ENCODE results near the gene DGCR8.

The DGCR8 gene

GRCh38 chr22:20139391-20140106, 59.5 kb downstream of the DGCR8 start:
- CTCF ChIA-PET = no interaction called here
- TF ChIP-seq FOXM1 (IDR thresholded peaks at IDR 0.05; ENCODE audit: borderline replicate concordance) = no peak
- DNase-seq (ENCODE audit: extremely low spot score) = no peak
- POLR2A ChIA-PET = no interaction called here

- no peak for TF ChIP-seq HDGF (IDR thresholded peaks at IDR 0.05; ENCODE audit: borderline replicate concordance)
- TF ChIP-seq L3MBTL2 (conservative IDR thresholded peaks at IDR 0.05) = no peak
- TF ChIP-seq TARDBP (IDR thresholded peaks at IDR 0.05) = no peak
- POLR2A ChIA-PET = no interaction called here
- no peak for DNase-seq (ENCODE audit: extremely low spot score)
- CTCF ChIA-PET = no interaction called here
Measured at GRCh38 chr22:20140107-20140445, 60.0 kb downstream of the DGCR8 start.

DNA sequence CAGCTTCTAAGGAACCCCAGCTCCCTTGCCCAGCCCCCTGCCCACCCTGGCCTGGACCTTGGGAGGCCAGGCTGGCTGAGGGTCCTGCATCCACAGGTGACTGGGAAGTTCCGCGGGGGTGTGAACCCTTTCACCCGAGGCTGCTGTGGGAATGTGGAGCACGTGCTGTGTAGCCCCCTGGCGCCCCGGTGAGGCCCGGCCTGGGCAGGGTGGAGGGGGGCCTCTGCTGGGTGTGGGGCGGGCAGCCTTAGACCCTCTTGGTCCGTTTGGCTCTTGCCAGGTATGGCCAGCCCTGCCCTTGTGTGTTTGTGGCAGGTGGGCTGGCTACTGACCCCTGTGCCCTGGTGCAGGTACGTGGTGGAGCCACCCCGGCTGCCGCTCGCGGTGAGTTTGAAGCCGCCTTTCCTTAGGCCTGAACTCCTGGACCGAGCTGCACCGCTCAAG, 60.5 kb downstream of the DGCR8 start:
- ChIA-PET CTCF (no interaction called here), POLR2A (no interaction called here)
- no peak for TF ChIP-seq FOXK2 (IDR thresholded peaks at IDR 0.05)
- no peak for TF ChIP-seq HDGF (IDR thresholded peaks at IDR 0.05; ENCODE audit: borderline replicate concordance)
- no peak for TF ChIP-seq ELF4 (IDR thresholded peaks at IDR 0.05)
- TF ChIP-seq ZNF384 (IDR thresholded peaks at IDR 0.05) = no peak
- TF ChIP-seq LEF1 (IDR thresholded peaks at IDR 0.05; ENCODE audit: borderline replicate concordance) = no peak
- DNase-seq (ENCODE audit: extremely low spot score) = no peak

DNA sequence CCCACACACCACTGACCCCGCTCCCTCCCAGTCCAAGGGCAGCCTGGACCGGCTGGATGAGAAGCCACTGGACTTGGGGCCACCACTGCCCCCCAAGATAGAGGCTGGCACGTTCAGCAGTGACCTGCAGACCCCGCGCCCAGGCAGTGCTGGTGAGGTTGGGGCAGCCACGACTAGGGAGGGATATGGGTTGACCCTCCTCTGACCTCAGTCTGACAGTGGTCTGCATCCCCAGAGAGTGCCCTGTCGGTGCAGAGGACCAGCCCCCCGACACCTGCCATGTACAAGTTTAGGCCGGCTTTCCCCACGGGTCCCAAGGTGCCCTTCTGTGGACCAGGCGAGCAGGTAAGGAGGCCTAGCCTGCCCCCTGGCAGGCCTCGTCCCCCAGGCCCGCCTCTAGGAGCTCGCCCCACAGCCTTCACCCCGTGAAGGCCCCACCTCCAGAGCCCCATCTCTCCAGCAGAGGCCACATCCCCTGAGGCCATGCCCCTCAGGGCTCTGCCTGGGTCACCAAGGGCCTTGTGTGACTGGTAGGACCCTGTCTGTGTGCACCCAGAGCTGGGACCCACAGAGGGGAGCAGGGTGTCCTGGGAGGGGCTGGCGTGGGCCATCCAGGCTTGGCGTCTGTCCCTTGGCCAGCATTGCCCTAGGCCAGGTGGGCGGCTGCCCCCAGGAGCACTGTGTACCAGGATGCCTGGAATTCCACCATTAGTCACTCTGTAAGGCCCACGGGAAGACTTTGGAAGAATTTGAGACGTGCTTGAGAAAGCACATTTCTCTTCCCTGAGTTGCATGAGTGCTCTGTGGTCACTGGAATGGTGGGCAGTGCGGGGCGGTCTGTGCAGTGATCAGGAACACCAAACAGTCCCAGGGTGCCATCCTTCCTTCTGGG, 61.4 kb downstream of the DGCR8 start:
- ChIA-PET CTCF (no interaction called here), POLR2A (no interaction called here)
- no peak for TF ChIP-seq NFRKB (IDR thresholded peaks at IDR 0.05)
- no peak for TF ChIP-seq ARNT (IDR thresholded peaks at IDR 0.05)
- no peak for TF ChIP-seq ZNF384 (IDR thresholded peaks at IDR 0.05)
- TF ChIP-seq FOXK2 (IDR thresholded peaks at IDR 0.05) = no peak
- TF ChIP-seq HDGF (IDR thresholded peaks at IDR 0.05; ENCODE audit: borderline replicate concordance) = no peak
- TF ChIP-seq ELF4 (IDR thresholded peaks at IDR 0.05) = no peak
- no peak for TF ChIP-seq TARDBP (IDR thresholded peaks at IDR 0.05)
- DNase-seq (ENCODE audit: extremely low spot score) = no peak

DNA sequence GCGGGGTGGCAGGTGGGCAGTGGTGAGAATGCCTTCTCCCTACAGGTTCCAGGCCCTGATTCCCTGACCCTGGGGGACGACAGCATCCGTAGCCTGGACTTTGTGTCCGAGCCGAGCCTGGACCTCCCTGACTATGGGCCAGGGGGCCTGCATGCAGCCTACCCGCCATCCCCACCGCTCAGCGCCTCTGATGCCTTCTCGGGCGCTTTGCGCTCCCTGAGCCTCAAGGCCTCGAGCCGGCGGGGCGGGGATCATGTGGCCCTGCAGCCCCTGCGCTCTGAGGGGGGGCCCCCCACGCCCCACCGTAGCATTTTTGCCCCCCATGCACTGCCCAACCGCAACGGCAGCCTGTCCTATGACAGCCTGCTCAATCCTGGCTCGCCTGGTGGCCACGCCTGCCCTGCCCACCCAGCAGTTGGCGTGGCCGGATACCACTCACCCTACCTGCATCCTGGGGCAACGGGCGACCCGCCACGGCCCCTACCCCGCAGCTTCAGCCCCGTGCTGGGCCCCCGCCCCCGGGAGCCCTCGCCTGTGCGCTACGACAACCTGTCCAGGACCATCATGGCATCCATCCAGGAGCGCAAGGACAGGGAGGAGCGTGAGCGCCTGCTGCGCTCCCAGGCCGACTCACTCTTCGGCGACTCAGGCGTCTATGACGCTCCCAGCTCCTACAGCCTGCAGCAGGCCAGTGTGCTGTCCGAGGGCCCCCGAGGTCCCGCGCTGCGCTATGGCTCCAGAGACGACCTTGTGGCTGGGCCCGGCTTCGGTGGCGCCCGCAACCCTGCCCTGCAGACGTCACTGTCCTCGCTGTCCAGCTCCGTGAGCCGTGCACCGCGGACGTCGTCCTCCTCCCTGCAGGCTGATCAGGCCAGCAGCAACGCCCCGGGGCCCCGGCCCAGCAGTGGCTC, 62.9 kb downstream of the DGCR8 start:
- DNase-seq (ENCODE audit: extremely low spot score) = no peak
- POLR2A ChIA-PET = no interaction called here
- TF ChIP-seq LEF1 (IDR thresholded peaks at IDR 0.05; ENCODE audit: borderline replicate concordance) (no peak), FOXA1 (IDR thresholded peaks at IDR 0.05) (no peak), BHLHE40 (IDR thresholded peaks at IDR 0.05; ENCODE audit: borderline replicate concordance) (no peak)
- CTCF ChIA-PET = no interaction called here

GRCh38 chr22:20143883-20144665, 64.0 kb downstream of the DGCR8 start:
- CTCF ChIA-PET = no interaction called here
- POLR2A ChIA-PET = no interaction called here
- TF ChIP-seq BHLHE40 (IDR thresholded peaks at IDR 0.05; ENCODE audit: borderline replicate concordance) (no peak), ARNT (IDR thresholded peaks at IDR 0.05) (no peak), SP1 (IDR thresholded peaks at IDR 0.05) (no peak), FOXM1 (IDR thresholded peaks at IDR 0.05; ENCODE audit: borderline replicate concordance) (no peak), CTBP1 (IDR thresholded peaks at IDR 0.05; ENCODE audit: borderline replicate concordance) (no peak)
- TF ChIP-seq, protein P1, sequence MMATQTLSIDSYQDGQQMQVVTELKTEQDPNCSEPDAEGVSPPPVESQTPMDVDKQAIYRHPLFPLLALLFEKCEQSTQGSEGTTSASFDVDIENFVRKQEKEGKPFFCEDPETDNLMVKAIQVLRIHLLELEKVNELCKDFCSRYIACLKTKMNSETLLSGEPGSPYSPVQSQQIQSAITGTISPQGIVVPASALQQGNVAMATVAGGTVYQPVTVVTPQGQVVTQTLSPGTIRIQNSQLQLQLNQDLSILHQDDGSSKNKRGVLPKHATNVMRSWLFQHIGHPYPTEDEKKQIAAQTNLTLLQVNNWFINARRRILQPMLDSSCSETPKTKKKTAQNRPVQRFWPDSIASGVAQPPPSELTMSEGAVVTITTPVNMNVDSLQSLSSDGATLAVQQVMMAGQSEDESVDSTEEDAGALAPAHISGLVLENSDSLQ (IDR thresholded peaks at IDR 0.05) = no peak
- DNase-seq (ENCODE audit: extremely low spot score) = no peak

DNA sequence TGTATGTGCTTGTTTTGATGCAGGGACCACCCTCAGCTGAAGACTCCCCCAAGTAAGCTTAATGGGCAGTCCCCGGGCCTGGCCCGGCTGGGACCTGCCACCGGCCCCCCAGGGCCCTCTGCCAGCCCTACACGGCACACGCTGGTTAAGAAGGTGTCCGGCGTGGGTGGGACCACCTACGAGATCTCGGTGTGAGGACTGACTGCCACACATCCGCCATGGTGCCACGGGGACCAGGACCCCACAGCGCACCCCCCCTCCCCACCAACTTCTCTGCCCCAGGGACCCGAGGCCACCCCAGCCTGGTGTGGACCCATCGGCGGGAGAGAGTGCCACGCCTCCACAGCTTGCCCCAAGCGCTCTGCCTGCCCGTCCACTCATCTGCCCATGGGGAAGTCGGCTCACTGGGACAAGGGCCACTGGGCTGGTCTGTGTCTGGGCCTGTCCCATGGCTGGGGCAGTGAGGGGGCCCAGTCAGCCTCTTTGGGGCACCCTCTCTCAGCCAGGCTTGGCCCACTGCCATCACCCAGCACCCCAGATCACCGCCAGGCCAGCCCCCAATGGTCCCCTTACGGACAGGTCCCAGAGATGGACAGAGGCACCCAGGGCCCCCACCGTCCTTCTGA, 65.3 kb downstream of the DGCR8 start:
- no peak for DNase-seq (ENCODE audit: extremely low spot score)
- ChIA-PET CTCF (no interaction called here), POLR2A (no interaction called here)
- TF ChIP-seq TARDBP (IDR thresholded peaks at IDR 0.05) = no peak
- no peak for TF ChIP-seq ELF4 (IDR thresholded peaks at IDR 0.05)
- no peak for TF ChIP-seq FOXA1 (IDR thresholded peaks at IDR 0.05)
- no peak for TF ChIP-seq NFRKB (IDR thresholded peaks at IDR 0.05)
- no peak for TF ChIP-seq SP1 (IDR thresholded peaks at IDR 0.05)
- no peak for TF ChIP-seq SUZ12 (IDR thresholded peaks at IDR 0.05)
- TF ChIP-seq BHLHE40 (IDR thresholded peaks at IDR 0.05; ENCODE audit: borderline replicate concordance) = no peak
- no peak for TF ChIP-seq FOXK2 (IDR thresholded peaks at IDR 0.05)
- TF ChIP-seq L3MBTL2 (conservative IDR thresholded peaks at IDR 0.05) = no peak
- TF ChIP-seq HDGF (IDR thresholded peaks at IDR 0.05; ENCODE audit: borderline replicate concordance) = no peak
- no peak for TF ChIP-seq LEF1 (IDR thresholded peaks at IDR 0.05; ENCODE audit: borderline replicate concordance)
- no peak for TF ChIP-seq ARNT (IDR thresholded peaks at IDR 0.05)
- TF ChIP-seq ZNF384 (IDR thresholded peaks at IDR 0.05) = no peak
- TF ChIP-seq, protein P1 (IDR thresholded peaks at IDR 0.05) = no peak
- TF ChIP-seq FOXM1 (IDR thresholded peaks at IDR 0.05; ENCODE audit: borderline replicate concordance) = no peak
